Kidney (tissue), 14 donors: ENCODE data around the gene CCNJL. TPM values are rescaled to one million over a fixed set of nuclear protein-coding genes. Genes with fewer than 3 reads are reported as not detected.

ENCODE experiments used
- DNase-seq, 5 donors: peaks; one replicate each; pipeline ENCODE4 v3.0.0-alpha.2; 2013 to 2020
- FAIRE-seq: peaks from 2 replicates; lab custom pipeline; 2012; peaks lifted over from hg19 to GRCh38; lab: Jason Lieb, UNC
- H3K27ac ChIP-seq, 2 donors: one replicate each; pipeline ENCODE4 v1.7.0; 2013; ENCODE audit warnings: low read depth in 2 of 2, low read length in 2 of 2, inconsistent platforms in 1 of 2
- H3K27me3 ChIP-seq: one replicate; pipeline ENCODE4 v1.7.1; 2013; ENCODE audit warnings: low read length, inconsistent platforms; ENCODE audit not compliant: control insufficient read depth, insufficient read depth
- H3K36me3 ChIP-seq, 3 donors: one replicate each; pipeline versions ENCODE4 v1.7.0 to v1.7.1; 2013; ENCODE audit warnings: low read length in 3 of 3, control low read depth in 1 of 3, inconsistent platforms in 1 of 3; ENCODE audit not compliant: insufficient read depth in 3 of 3, control insufficient read depth in 2 of 3
- H3K4me1 ChIP-seq, 3 donors: one replicate each; pipeline versions ENCODE4 v1.7.0 to v1.7.1; 2013; ENCODE audit warnings: low read length in 3 of 3, inconsistent platforms in 1 of 3, low read depth in 1 of 3; ENCODE audit not compliant: control insufficient read depth in 2 of 3, insufficient read depth in 2 of 3
- H3K4me3 ChIP-seq, 3 donors: one replicate each; pipeline versions ENCODE4 v1.7.0 to v1.8.1; 2013; ENCODE audit warnings: low read length in 3 of 3, control low read depth in 1 of 3, inconsistent platforms in 1 of 3
- H3K9ac ChIP-seq, 3 donors: one replicate each; pipeline versions ENCODE4 v1.7.0 to v1.7.1; 2013; ENCODE audit warnings: low read length in 3 of 3, control low read depth in 1 of 3, inconsistent platforms in 1 of 3
- H3K9me3 ChIP-seq, 3 donors: one replicate each; pipeline versions ENCODE4 v1.7.0 to v1.7.1; 2013; ENCODE audit warnings: low read length in 3 of 3, control low read depth in 1 of 3, inconsistent platforms in 1 of 3; ENCODE audit not compliant: control insufficient read depth in 2 of 3, insufficient read depth in 1 of 3
- CTCF ChIP-seq: IDR thresholded peaks from 3 replicates; pipeline ENCODE4 v1.5.1; 2012; ENCODE audit warnings: mild to moderate bottlenecking, moderate library complexity, borderline replicate concordance; ENCODE audit not compliant: insufficient read depth; ENCODE audit errors: extremely low read depth
- intact Hi-C: fragments of 100-400 bp; cut with DNase I; formaldehyde crosslinking; loops from one replicate; pipeline ENCODE4 v1.11.1; 2022
- polyA plus RNA-seq: library from polyadenylated mRNA; stranded (reverse); fragments of 350-450 nt; fragmentation: Illumina TruSeq; extraction: RNeasy Lipid Tissue Mini Kit (QIAGEN cat#74804); gene quantifications from one replicate; pipeline ENCODE4 v1.2.3, GENCODE V29; 2014; ENCODE audit warnings: low read depth, low replicate concordance; ENCODE audit not compliant: insufficient read depth
- total RNA-seq: library from RNA; stranded (reverse); fragmentation: NEBNext Ultra II Directional; extraction: Animal tissue kit (Norgen Biotek cat#: 25700); gene quantifications from one replicate; pipeline ENCODE4 v1.2.1, GENCODE V29; 2021
- donor health status: control.
- donor health status: control.
- donor health status: control.
- donor health status: control.
- donor health status: control.
- donor health status: DM: yes; HTN: yes; CAD: no.
- donor health status: Normal renal cell carcinoma (clear cell type).

Gene CCNJL
- total and polyA plus RNA-seq, 2 donors from 2014 or later = 1.6 to 3.8 TPM

GRCh38 chr5:160231783-160232342, 80.5 kb downstream of the CCNJL start:
- no peak for DNase-seq
- FAIRE-seq = no peak
- Histone ChIP-seq H3K27me3 (no peaks in the 10 kb centered on the region), H3K4me3 (no peak overlapping the region), H3K9ac (no peak overlapping the region), H3K27ac (no peak overlapping the region), H3K36me3 (no peaks in the 10 kb centered on the region), H3K9me3 (no peaks in the 10 kb centered on the region), H3K4me1 (no peaks in the 10 kb centered on the region)
- no peak for TF ChIP-seq CTCF
- intact Hi-C loops = no loop called here

GRCh38 chr5:160230686-160231527, 81.5 kb downstream of the CCNJL start:
- no peak for TF ChIP-seq CTCF
- H3K9me3 ChIP-seq = no peaks in the 10 kb centered on the region
- no peak overlapping the region for H3K27ac ChIP-seq
- DNase-seq = no peak
- H3K36me3 ChIP-seq = no peaks in the 10 kb centered on the region
- no peaks in the 10 kb centered on the region for H3K4me1 ChIP-seq
- no peak overlapping the region for H3K9ac ChIP-seq
- FAIRE-seq = no peak
- no peaks in the 10 kb centered on the region for H3K27me3 ChIP-seq
- no peak overlapping the region for H3K4me3 ChIP-seq
- intact Hi-C loops = no loop called here

- DNase-seq (no peak), FAIRE-seq (no peak)
- no peak for TF ChIP-seq CTCF
- Histone ChIP-seq H3K4me1 (no peaks in the 10 kb centered on the region), H3K27me3 (no peaks in the 10 kb centered on the region), H3K36me3 (no peaks in the 10 kb centered on the region), H3K4me3 (no peak within 1 kb of the TSS), H3K27ac (no peak within 1 kb of the TSS), H3K9me3 (no peaks in the 10 kb centered on the region), H3K9ac (no peak within 1 kb of the TSS)
- intact Hi-C loops = no loop called here
Measured at GRCh38 chr5:160229190-160229742, 83.1 kb downstream of the CCNJL start, which contains the start of gene FABP6. TSS of gene FABP6 (plus strand) at chr5:160229506. CDS start at chr5:160229558, 52 bp downstream.
